Brain pericyte (primary cell): Measurements from ENCODE around the gene NKX2-3.

ENCODE experiments used
- DNase-seq: peaks from one replicate; pipeline ENCODE4 v3.0.0-alpha.2; 2012; ENCODE audit warnings: low read depth, low spot score

The NKX2-3 gene

DNA sequence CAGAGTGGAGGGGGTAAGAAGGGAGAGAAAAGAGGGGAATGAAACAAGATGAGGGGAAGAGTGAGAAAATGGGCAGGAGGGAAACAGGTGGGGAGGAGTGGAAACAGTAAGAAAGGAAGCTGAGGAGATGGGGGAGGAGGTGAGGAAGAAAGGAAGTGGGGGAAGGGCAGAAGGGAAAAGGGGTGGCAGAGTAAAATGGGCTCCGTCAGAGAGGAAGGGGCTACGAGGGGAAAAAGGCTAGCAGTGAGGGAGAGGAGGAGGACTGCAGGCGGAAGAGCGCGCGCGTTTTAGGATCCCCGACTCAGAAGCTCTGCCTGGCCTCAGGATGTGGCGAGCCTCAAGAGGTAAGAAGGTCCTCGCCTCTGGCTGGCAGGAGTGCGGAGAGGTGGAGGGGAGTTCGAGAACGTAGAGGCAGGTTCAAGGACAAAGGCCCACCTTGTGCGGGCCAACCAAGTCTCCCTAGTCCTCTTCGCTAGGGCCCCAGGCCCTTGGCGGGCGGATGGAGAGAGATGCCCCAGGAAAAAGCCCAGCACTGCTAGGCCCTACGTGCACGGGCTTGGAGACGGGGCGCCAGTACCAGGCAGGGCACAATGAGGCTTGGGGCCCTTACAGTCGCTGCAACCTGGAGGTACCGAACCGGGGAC, 5.8 kb upstream of the NKX2-3 start:
- DNase-seq: no peak

DNA sequence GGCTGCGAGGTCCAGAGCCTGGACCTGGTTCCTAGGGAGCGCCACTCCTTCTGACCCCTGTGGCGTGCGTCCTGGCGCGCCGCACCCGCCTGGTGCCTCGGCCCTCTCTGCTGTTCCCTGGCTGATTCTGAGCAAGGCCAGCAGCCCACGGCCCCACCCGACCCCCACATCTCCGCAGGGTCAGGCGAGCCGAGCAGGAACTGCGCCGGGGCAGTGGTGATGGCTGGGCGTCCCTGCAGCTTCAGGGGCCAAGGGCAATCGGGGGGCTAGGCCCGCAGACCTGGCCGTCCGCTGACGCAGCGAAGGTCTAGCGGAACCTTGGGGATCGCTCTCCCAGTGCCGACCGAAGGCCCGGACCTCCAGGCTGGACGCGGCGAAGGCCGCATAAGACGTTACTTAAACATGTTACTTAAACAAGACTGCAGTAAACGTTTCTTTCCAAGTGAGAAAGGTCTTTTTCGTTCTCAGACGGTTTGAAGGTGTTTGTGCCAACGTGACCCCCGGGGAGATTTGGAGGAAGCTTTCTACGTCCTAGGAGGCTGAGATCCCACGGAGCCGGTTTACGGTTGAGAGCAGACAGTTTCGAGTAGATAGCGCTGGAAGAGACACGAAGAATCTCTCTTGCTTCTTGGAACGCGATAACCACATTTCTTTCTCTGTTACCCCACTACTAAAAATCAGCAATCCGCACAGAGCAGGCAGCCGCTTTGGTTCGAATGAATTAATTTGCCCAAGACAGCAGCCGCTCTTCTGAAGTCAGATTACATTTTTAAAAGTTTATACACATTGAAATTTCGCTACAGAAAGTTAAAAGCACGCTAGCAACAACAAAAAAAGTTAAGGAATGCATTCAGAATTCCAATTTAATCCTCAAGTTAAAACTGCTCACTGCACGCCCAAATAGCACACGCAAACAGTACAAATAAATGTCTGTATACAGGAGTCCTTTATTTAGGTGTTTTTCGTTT, 4.9 kb upstream of the NKX2-3 start:
- no peak for DNase-seq

DNA sequence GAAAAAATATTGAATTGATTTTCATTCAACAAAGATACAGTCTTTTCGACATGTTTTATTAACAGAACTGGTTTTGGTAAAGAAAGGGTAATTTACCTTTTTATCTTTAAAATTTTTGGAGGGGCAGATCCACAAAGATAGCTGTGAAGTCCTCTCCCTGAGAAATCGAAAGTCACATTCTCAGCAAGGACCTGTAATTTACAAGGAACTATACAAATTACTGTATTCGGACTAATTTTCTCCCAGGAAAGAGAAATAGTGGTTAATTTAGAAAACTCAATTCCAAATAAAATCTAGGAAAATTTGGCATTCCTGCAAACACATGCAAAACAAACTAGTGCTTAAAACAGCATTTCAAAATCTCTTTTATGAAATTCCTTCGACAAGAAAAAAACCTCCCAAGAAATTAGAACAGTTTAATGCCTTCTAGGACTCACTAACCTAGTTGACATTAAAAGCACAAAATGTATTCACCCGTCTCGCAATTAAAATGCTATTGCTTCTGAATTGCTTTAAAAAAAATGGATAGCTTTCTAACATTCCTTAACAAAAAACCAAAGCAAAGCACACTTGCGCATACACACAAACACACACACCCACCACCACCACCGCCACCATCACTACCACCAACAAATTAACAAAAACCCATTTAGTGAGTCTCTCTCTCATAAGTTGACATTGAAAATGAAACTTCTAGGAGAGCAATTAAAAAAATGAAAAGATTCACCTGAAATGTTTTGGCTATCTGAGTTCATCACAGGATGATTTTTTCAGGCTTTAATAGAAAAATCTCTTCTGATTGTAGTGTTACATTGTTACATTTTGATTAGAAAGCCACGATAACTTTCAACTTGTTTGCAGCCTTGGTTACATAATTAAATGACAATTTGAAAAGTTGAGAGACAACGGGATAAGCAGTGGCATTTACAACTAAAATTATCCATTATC, 4.0 kb upstream of the NKX2-3 start:
- no peak for DNase-seq

DNA sequence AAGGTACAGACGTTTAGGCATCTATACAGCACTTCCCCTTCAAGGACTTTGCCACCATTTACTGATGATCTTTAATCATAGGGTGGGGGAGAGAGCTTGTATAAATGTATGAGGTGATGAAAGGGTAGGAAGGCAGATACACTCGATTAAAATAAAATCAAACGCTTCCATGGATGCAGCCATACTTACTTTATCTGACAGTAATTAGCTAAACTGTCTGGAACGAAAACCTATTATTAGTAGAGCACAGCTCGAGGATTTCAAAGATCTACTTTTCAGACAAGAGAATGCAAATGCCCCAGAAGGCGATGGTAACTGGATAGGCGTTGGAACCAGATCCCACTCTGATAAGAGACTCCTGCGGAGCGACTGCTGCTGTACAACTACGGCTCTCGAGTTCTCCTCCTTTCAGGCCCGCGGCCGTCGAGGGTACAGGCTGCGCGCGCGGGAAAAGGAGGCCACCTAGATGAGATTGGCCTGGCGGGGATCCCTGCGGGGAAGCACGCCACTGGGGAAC, 3.1 kb upstream of the NKX2-3 start:
- DNase-seq: no peak

- no peak for DNase-seq
These were observed 2.4 kb upstream of the NKX2-3 start for GRCh38 chr10:99530108-99531025.

DNA sequence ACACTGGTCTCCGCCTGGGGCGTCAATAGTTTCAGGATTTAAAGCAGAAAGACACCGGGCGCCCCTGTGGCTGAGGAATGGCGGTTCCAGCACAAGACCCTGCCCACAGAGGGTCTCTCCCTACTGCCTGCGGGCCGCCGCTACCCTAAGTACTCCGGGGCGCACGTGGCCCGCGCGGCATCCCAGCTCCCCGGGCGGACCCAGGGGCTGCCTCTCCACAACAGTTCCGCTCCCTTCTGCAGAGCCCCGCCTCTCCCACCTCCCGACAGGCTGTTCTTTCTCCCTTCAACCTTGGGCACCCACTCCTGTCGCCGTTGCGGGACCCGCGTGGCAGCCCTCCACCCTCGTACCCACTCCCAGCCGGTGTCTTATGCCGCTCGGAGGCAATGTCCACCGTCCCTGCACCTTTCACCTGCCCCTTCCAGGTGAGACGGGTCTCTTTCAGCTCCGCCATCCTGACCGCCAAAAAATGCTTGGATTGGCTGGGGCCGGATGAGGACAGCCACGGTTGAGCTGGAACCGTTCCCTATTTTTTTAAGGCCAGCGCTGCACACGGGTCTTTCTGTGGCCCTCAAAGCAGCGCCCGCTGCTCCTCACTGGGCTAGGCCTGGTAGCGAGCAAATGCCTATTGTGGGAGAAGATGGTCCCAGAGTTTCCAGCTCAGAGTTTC, 1.6 kb upstream of the NKX2-3 start:
- DNase-seq: no peak

DNA sequence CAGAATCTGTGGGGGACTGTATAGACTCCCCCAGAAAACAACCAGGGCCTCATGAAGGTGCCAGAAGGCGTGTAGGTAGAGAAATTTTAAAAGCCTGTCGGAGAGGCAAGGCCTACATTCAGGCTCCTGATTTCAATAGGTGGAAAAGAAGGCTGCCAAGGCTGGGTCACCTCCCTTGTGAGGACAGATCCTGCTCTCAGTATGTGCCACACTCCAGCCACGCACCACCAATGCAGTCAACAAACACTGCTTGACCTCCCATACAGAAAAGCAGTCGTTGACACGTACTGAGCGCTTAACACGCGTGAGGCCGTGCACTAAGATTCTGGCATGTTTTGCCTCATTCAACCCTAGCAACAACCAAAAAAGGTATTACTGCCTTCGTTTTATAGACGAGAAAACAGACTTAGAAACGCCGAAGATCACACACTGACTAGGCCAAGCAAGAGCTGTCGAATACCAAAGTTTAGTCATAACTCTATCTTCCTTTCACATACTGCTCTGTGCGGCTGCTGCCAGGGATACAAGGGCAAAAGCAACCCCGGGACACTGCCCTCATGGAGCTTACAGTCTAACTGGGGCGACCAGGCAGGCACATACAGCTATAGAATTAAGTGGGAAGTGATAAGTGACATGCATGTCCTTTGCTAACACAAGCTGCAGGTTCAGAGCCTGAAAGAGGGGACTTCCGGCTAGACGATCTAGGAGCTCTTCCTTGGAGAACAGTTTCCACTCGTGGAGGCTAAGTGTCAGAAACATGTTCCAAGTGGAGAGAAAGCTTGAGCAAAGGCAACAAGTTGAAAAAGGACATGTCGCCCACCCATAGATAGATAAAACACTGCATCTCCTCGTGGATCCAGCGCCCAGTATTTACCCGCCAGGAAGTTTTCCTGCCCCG, 797 bp upstream of the NKX2-3 start:
- DNase-seq: no peak

- no peak for DNase-seq
These were observed 1.0 kb downstream of the NKX2-3 start for GRCh38 chr10:99533496-99534449.

- no peak for DNase-seq
These were observed 1.8 kb downstream of the NKX2-3 start for GRCh38 chr10:99534450-99534938.

- no peak for DNase-seq
These were observed 2.4 kb downstream of the NKX2-3 start for GRCh38 chr10:99534939-99535763.

- DNase-seq: no peak
These were observed 3.1 kb downstream of the NKX2-3 start for GRCh38 chr10:99535764-99536337.

- no peak for DNase-seq
These were observed 3.8 kb downstream of the NKX2-3 start for GRCh38 chr10:99536338-99537085.

GRCh38 chr10:99537086-99537988, 4.6 kb downstream of the NKX2-3 start:
- no peak for DNase-seq
